Measurements from ENCODE around the gene ALAS1.

The ALAS1 gene

DNA sequence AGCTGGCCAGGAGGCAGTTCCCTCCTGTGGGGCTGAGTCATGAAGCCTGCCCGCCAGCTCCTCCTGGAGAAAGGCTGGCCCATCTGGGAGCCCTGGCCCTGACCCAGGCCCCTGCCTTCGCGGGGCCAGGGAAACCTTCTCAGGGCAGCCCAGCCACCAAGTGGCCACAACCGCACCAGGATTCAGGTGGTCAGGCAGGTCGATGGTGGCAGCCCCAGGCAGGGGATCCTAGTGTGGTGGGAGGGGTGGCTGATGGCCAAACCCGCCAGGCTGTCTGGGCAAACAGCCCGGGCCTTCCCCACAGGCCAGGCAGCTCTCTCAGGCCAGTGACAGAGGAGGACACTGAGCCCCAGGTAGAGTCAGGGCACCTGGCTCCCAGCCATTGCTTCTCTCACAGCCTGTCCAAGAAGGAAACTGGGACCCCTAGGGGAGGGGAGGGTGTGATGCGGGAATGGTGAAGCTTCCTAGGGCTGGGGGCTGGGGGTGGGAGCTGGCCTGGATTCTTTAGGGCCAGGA lies 39.8 kb downstream of the ALAS1 start:
- DNase-seq: no peak

DNA sequence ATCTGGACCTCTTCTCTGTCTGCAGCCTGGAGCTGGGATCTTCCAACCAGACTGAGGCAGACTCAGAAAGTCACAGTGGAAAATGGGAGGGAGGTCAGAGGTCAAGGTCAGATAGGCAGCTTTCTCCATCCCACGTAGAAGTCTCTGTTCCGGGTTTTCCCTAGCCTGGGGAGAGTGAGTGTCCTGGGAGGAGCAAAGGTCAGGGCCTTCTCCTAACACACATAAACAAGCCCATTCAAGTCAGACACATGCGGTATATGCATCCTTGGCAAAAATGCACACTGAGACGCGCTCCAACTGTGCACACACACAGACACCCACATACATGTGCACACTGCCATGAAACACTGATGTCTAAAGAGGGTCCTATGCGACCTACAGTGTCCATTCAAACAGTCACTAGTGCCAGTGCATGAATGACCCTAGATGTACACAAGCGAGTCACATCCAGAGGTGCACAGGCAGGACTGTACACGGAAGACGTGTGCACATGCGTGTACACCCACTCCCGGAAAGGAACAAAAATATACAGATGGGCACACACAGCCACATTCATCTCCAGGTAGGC lies 40.3 kb downstream of the ALAS1 start:
- no peak for DNase-seq

DNA sequence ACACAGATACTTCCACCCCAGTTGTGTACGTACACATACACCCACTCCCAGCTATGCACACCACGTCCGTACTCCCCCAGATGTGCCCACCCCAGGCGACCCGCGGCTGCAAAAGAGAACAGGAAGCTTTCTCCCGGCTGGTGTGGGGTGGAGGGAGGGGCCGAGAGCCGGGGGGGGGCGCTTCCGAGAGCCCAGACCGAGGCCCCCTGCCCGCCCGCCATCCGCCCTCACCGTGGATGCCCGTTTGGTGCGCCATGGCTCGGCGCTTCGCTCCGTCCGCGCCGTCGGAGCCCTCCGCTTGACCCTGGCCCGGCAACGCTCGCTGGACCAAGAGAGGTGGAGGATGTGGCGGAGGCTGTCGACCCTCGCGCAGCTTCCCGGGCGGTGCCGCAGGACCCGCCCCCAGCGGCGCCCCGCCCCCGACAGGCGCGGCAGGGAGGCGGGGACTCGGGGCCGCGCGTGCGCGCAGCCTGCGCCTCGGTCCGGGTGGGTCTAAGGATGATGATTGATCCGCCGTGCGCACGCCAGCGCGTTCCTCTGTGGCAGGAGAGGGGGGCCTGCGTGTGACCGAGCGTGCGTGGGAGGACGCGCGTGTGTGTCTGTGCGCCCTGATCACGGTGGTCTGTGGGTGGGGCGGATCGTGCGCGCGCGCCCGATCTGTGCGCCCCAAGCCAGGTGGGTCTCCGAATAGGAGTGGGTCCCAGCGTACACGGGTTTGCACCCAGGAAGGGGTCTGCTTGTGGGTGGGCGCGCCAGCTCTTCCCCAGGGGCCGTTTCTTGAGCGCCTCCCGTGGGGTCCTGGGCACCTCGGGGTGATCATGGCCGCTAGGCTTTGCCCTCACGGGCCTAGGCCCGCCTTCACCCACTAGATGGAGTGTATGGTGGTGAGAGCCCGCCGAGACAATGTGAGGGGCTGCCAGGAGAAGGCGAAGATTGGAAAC lies 41.1 kb downstream of the ALAS1 start, which contains the start of gene TWF2:
Gene TWF2 (minus strand): TSS at position 398 of the 941 bp plus-strand sequence. CDS start 142 bp downstream, at position 256.
- DNase-seq: peak; percentile 88

DNA sequence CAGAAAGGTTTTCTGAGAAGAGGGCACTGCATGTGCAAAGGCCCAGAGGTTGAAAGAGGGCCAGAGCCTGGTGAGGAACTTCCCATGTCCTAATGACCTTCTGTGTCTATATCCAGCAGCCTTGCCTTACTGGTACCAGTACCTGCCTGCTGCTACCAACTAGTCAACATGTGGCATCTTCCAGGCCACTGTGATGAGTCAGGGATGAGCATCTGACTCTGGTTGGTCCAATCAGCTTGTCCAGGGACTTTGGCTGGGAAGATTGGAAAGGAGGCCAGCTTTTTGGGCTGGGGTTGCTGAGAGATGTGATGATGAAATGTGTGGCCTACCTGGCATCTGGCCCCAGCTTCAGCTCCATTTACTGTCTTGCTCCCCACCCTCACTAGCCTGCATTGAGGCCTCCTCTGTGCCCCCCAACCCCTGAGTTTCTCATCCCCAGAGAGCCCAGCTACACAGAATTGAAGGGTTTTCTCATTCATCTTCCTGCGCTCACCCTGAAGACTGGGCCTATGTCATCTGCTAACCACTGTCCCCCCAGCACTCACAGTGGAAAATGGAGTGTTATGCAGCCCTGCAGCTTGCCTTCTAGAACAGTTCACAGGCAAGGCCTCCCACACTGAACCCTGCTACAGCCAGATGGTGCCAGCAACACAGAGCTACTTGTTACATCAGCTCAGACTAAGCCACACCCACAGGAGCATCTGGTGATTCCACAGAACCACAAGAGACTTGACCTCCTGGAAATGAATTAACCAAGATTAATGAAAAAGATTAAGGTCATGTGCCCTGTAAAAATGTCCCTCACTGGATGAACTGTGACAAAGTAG lies 42.3 kb downstream of the ALAS1 start:
- DNase-seq: peak; percentile 43

DNA sequence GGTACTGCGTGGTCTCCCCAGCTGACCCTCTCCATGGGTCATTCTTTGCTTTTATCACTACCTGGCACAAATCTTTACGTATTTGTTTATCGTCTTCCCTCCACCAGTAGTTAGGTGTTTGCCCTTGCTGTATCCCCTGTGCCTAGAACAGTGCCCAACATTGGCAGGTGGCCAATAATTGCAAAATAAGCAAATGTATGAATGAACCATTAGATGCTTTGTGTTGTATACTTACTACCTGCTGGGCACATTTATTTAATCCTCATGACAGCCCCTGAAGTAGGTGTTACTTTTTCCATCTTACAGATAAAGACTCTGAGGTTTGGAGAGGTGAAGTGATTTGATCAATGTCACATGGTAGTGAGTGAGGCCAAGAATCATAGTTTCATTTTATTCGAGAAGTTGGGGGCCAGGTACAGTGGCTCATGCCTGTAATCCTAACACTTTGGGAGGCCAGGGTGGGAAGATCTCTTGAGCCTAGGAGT lies 43.0 kb downstream of the ALAS1 start:
- no peak for DNase-seq

DNA sequence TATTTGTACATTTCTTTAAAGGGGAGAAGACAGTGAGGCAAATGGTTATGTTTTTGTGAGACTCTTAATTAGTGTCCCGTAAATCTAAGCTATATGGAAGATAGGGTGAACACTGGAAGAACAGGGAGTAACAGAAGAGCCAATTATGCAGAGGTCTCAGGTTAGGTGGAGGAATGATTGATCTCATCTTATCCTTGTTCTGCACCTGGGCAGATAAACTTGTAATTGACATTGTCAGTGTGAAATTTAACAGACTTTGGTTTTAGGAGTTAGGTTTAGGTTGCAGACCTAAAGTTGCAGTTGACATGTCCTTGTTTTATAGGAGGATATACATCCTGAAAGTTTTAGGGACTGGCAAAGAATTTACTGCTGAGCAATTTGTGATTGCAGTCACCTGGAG lies 44.1 kb downstream of the ALAS1 start:
- DNase-seq: no peak

DNA sequence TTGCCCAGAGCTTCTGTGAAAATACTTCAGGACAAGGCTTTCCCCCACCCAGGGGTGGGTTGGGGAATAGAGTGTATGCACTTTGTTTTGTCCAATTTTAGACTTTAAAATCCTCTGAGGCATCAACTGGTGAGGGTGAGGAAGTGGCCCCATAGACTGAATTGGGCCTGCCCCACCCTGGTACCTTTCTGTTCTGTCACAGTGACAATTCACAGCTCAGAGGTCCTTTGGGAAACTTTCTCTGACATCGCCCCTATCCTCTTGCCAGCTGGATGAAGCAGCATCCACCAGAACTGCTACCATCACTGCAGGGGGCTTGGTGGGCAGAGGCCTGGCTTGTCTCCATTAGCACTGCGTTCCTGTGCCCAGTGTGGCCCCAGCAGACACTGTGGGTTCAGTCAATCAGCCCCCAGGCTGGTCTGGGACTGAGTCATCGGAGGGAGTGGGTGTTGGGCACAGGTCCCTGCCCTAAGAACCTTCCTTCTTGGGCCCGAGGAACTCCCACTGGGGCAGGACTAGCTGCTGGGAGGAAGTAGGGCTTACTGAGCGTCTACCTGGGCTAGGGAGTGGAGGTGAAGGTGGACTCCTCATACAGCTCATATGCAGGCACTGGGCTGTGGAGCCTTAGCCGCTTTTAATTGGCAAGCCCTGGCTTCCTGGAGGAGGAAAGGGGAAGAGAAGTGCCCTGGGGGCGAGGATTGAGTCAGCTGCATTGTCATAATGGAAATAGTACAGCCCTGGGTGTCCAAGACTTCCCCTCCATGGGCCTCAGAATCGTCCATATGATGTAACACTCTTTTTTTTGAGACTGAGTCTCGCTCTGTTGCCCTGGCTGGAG lies 46.0 kb downstream of the ALAS1 start:
- DNase-seq: no peak

DNA sequence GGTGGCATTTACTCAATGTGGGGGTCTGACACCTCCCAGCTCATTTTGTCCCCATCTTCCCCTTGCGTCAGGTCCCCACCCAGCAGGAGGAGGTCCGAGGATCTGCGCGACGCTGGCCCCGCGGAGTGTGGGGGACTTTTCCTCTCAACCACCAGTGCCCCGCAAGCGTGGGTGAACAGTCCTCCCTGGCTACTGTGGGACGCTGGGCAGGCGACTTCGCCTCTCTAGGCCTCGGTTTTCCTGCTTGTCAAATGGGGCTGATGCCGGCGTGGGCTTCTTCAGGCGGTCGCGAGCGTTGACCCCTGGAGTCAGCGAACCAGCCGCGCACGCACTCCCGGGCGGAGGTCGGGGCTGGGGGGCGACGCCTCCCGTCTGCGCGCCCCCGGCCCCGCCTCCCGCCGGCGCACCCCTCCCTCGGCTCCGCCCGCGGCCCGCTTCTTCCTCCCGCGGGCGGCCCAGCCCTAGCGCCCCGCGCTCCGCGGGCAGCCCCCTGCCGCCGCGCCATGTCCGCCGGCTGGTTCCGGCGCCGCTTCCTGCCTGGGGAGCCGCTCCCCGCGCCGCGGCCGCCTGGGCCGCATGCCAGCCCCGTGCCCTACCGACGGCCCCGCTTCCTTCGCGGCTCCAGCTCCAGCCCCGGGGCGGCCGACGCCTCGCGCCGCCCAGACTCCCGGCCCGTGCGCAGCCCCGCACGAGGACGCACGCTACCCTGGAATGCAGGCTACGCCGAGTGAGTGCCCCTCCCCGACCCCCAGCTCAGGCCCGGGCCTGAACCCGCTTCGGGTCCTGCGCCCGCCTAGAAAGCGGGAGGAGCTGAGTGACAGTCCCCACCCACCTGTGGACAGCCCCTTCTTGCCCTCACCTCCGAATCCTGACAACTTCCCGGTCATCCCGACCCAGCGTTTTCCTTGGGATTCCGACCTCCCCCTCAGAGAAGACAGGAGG lies 47.6 kb downstream of the ALAS1 start, which contains the start of gene PPM1M:
Gene PPM1M (plus strand): TSS at position 438 of the 942 bp plus-strand sequence. CDS start 66 bp downstream, at position 504.
- DNase-seq: peak; percentile 83

DNA sequence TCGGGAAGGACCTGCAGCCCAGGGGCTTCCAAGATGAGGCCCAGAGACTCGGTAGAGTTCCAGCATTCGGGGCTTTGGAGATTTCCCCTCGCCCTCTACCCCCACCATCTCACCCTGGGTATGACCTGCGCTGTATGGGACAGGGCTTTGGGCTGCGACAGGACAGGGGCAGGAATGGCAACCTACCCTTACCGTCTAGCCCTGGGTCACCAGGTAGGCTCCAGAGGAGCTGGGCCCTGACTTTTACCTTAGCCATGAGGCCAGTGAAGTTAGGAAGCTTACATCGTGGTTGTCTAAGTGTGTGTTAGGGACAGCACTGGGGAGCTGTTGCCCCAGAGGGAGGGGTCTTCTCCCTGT lies 48.3 kb downstream of the ALAS1 start:
- DNase-seq: no peak

DNA sequence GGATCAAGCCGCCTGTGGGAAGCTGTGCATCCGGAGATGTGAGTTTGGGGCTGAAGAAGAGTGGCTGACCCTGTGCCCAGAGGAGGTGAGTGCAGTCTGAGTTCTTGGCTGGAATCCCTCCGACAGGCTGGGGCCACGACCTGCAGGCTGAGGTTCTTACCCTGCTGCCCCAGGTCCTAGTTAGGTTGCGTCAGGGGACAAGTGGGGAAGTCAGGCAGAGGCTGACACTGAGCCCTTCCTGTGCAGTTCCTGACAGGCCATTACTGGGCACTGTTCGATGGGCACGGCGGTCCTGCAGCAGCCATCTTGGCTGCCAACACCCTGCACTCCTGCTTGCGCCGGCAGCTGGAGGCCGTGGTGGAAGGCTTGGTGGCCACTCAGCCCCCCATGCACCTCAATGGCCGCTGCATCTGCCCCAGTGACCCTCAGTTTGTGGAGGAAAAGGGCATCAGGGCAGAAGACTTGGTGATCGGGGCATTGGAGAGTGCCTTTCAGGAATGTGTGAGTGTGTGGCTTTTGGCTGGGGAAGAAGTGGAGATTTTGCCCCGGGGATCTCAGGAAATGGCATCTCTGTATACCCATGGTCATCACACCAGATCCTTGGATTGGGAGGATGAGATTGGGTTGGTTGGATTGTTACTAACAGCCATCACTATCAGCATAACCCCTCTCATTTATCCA lies 48.9 kb downstream of the ALAS1 start:
- DNase-seq: no peak

DNA sequence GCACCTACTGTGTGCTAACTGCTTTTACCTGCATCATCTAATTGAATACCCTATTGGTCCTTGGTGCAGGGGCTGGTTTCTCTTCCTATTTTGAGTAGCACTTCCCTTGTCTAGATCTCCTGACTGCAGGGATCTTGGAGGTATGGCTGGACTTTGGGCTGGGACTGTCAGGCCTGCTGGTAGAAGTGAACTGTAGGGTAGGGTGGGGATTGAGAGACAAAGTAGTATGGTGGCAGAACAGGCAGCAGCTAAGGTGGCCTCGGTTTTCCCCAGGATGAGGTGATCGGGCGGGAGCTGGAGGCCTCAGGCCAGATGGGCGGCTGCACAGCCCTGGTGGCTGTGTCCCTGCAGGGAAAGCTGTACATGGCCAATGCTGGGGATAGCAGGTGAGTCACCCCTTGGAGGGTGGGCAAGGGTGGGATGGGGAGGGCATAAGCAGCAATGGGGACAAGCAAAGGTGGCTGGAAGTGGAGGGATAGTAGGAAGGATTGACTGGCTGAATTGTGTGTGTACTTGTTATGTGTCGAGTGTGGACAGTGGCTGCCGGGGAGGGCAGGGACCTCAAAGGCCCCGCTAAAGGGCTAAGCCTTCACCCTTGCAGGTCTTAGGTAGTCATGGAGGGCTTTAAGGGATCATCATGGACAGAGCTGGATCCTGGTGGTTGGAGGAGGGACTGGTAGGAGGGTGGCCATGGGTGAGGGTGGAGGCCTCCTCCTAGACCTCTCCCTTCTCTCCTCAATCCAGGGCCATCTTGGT lies 49.6 kb downstream of the ALAS1 start:
- DNase-seq: no peak

DNA sequence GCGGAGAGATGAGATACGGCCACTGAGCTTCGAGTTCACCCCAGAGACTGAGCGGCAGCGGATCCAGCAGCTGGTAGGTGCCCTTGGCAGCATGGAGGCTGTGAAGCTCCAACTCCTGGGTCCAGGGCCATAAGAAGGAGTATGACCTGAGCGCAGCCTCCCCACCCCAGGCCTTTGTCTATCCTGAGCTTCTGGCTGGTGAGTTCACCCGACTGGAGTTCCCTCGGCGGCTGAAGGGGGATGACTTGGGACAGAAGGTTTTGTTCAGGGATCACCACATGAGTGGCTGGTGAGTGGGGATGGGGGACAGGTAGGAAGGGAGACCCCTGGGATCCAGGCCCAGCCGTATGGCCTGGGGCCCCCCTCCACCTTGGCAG lies 50.2 kb downstream of the ALAS1 start:
- DNase-seq: no peak

DNA sequence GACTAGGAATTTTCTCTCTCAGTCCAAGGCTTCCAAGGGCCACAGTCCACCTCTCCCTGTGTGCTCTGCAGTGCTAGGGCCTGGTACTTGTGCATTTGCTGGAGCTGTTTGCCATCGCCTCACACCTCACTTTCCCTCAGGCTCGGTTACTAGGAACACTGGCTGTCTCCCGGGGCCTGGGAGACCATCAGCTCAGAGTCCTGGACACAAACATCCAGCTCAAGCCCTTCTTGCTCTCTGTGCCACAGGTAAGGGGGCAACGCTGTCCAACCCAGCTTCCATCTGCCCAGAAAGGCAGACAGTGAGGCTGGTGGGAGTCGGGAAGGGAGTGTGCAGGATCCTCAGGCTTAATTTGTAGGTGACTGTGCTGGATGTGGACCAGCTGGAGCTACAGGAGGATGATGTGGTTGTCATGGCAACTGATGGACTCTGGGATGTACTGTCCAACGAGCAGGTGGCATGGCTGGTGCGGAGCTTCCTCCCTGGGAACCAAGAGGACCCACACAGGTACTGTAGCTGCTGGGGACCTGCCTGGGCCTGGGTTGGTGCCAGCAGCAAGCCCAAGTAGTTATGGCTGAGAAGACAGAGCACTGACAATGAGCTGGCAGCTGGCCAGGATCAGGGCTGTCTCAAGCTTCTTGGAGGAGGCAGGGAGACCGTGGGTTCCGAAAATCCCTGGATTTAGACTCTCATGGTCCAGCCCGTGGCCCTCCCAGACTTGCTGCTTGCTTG lies 51.0 kb downstream of the ALAS1 start:
- no peak for DNase-seq

DNA sequence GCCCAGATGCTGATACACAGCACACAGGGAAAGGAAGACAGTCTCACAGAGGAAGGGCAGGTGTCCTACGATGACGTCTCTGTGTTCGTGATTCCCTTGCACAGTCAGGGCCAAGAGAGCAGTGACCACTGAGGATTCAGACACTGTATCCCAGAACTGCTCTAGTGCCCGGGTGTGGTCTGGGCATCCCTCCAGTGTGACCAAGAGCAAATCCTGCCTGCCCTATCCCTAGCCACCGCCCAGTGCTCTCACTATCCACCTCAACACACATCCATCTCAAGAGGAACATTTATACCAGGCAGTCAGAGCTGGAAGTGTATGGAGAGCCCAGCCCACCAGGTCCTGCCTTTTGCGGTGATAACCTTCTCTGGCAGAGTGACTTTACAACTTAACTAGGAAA lies 51.7 kb downstream of the ALAS1 start:
- no peak for DNase-seq

DNA sequence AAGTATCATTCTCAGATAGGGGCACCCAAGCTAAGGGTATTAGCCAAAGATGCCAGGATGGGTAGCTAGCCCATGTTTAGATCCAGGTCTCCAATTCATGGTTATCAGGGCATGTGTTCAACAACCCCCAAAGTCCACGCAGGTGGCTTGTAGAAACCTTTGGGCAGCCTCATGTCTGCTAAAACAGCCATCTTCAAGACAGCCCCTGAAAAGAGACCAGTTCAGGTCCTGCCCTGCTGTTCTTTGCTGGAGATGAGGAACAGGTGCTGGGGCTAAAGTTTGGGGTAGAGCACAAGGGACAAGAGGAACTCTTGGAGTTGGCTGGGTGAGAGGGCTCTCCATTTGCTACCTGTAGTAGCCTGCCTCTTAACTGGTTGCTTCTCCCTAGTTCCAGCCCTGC lies 52.2 kb downstream of the ALAS1 start:
- DNase-seq: no peak

DNA sequence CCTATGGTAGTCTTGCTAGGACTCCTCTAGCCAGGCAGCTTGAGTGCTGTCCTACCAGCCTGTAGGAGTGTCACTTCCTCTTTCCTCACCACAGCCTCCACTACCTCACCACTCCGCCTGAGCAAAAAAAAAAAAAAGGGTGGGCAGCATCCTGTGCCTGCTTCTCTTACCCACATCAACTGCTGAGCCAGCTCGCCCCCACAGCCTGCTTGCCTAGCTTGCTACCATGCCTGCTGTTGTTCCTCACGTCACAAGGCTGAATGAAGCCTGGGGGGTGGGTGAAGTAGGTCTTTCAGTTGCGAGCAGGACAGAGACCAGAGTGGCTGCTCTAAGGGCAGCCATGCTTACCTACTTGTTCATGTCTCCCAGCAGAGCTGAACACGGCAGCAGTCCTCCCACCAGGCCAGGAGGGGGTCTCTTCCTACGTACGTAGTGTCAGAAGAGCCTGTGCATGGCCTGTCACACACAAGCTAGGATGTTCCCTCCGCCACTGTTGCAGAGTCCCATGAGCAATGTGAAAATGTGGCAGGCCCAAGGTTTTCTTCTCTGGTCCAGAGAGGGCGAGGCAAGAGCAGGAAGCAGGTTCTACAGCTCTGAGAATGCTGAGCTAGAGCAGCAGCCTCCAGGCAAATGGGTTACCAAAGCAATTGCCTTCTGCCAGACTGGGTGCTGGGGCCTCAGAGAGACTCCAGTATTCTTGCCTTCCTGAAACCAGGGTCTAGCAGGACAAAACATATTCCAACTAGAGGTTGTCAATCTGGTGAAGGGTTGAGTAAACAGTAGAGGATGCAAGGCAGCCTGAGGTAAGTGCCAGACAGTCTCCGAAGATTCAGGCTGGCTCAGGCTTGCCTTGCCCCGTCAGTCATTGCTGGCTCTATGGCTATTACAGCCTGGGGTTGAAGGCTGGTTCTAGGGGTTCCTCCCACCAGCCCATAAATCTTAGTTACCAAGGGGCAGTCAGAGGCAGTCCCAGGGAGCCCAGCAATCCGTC lies 55.6 kb downstream of the ALAS1 start:
- DNase-seq: peak; percentile 95

DNA sequence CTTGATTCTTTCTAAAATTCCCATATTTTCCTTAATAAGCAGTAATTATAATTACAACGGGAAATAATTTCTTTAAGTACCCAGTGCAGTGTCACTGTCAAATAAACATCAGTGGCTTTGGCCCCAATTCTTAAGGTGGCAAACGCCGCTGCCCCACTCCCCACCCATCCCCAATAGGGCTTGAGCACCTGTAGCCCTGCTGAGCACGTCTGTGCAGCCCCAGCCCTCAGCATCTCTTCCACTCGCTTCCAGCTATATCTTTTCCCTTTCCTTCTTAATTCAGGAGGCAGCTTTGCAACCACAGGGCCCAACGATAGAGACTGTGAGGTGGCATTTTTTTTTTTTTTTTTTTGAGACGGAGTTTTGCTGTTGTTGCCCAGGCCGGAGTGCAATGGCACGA lies 56.6 kb downstream of the ALAS1 start:
- DNase-seq: no peak

All from central memory CD4-positive, alpha-beta T cell (primary cell).